DND-41 (cell line): ENCODE results near the gene HLA-DPB1.

Source experiments
- ATAC-seq: fragments of 200-7000 bp; cut with Tn5 transposase; 3 replicates; pipeline ENCODE4 v1.9.1; 2021; ENCODE audit warnings: low read depth; ENCODE audit not compliant: insufficient read depth
- DNase-seq: peaks from one replicate; pipeline ENCODE4 v3.0.0-alpha.2; 2020
- H2AFZ ChIP-seq: 2 replicates; pipeline ENCODE4 v1.6.0; 2012; ENCODE audit warnings: low read depth, low read length
- H3K27ac ChIP-seq: 2 replicates; pipeline ENCODE4 v1.5.1; 2012; ENCODE audit warnings: low read length, inconsistent platforms
- H3K27me3 ChIP-seq: fragments of 200-600 bp; sonication (generic); 2 replicates; pipeline ENCODE4 v1.6.0; 2012; ENCODE audit warnings: low read length, mild to moderate bottlenecking, inconsistent platforms; ENCODE audit not compliant: insufficient read depth, poor library complexity
- H3K36me3 ChIP-seq: 2 replicates; pipeline ENCODE4 v1.5.1; 2012; ENCODE audit warnings: low read length, inconsistent platforms; ENCODE audit not compliant: insufficient read depth
- H3K4me1 ChIP-seq: 2 replicates; pipeline ENCODE4 v1.5.1; 2012; ENCODE audit warnings: mild to moderate bottlenecking, low read length; ENCODE audit not compliant: insufficient read depth
- H3K4me2 ChIP-seq: 2 replicates; pipeline ENCODE4 v1.6.0; 2012; ENCODE audit warnings: mild to moderate bottlenecking, moderate library complexity, low read length, inconsistent platforms; ENCODE audit not compliant: insufficient read depth
- H3K4me3 ChIP-seq, 2 experiments: fragments of 200-600 bp in 1 of 2; shearing (Covaris generic) in 1 of 2; 2 replicates each; pipeline ENCODE4 v1.5.1; 2012 to 2016; ENCODE audit warnings: inconsistent platforms in 2 of 2, low read length in 2 of 2, mild to moderate bottlenecking in 2 of 2, low read depth in 1 of 2, moderate library complexity in 1 of 2
- H3K79me2 ChIP-seq: 2 replicates; pipeline ENCODE4 v1.6.0; 2012; ENCODE audit warnings: low read length, inconsistent platforms; ENCODE audit not compliant: insufficient read depth
- H3K9ac ChIP-seq: 2 replicates; pipeline ENCODE4 v1.6.0; 2012; ENCODE audit warnings: low read depth, mild to moderate bottlenecking, inconsistent platforms, low read length, moderate library complexity
- H3K9me3 ChIP-seq: 2 replicates; pipeline ENCODE4 v1.5.1; 2012; ENCODE audit warnings: low read length, moderate library complexity, mild to moderate bottlenecking, inconsistent platforms; ENCODE audit not compliant: insufficient read depth, severe bottlenecking
- H4K20me1 ChIP-seq: 2 replicates; pipeline ENCODE4 v1.6.0; 2012; ENCODE audit warnings: low read length; ENCODE audit not compliant: insufficient read depth
- CTCF ChIP-seq: IDR thresholded peaks from 2 replicates; pipeline ENCODE4 v1.5.1; 2012; ENCODE audit warnings: borderline replicate concordance, low read length, moderate library complexity, mild to moderate bottlenecking; ENCODE audit not compliant: poor library complexity, severe bottlenecking; ENCODE audit errors: extremely low read depth
- EZH2 ChIP-seq: IDR thresholded peaks from 3 replicates; pipeline ENCODE4 v1.6.1; 2012; ENCODE audit warnings: borderline replicate concordance, low read depth, mild to moderate bottlenecking, moderate library complexity, low read length, inconsistent platforms; ENCODE audit not compliant: severe bottlenecking

HLA-DPB1 gene

GRCh38 chr6:33085627-33086026 is 9.8 kb downstream of the HLA-DPB1 start:
- no peaks in the 10 kb centered on the region for H3K36me3 ChIP-seq

GRCh38 chr6:33088258-33088930 is 12.6 kb downstream of the HLA-DPB1 start:
- no peak for TF ChIP-seq CTCF
- no peak for TF ChIP-seq EZH2
- no peak for ATAC-seq
- no peaks in the 10 kb centered on the region for H3K4me1 ChIP-seq
- 0 out of 2 replicates have a peak, but pooled peaks cover 4% of the 10 kb centered on the region for H4K20me1 ChIP-seq
- H3K27ac ChIP-seq, result no peak overlapping the region
- no peak overlapping the region for H3K9ac ChIP-seq
- H3K36me3 ChIP-seq, result no peaks in the 10 kb centered on the region
- H3K27me3 ChIP-seq, result peaks cover 35% of the 10 kb centered on the region
- H3K4me2 ChIP-seq, result no peak overlapping the region
- H3K4me3 ChIP-seq, result no peak overlapping the region
- H2AFZ ChIP-seq, result no peak overlapping the region
- no peaks in the 10 kb centered on the region for H3K79me2 ChIP-seq
- no peaks in the 10 kb centered on the region for H3K9me3 ChIP-seq
- no peak for DNase-seq

More at GRCh38 chr6:33085627-33086026, 9.8 kb downstream of the HLA-DPB1 start:
- Histone ChIP-seq H4K20me1 (0 out of 2 replicates have a peak, but pooled peaks cover 4% of the 10 kb centered on the region), H3K27me3 (peaks cover 41% of the 10 kb centered on the region), H3K27ac (no peak overlapping the region), H3K9me3 (no peaks in the 10 kb centered on the region), H3K9ac (no peak overlapping the region), H3K4me1 (no peaks in the 10 kb centered on the region), H2AFZ (no peak overlapping the region), H3K79me2 (no peaks in the 10 kb centered on the region), H3K4me2 (no peak overlapping the region), H3K4me3 (no peak overlapping the region)
- TF ChIP-seq EZH2 (no peak), CTCF (no peak)
- DNase-seq, result no peak
- no peak for ATAC-seq

- Histone ChIP-seq H4K20me1 (0 out of 2 replicates have a peak, but pooled peaks cover 4% of the 10 kb centered on the region), H3K9me3 (no peaks in the 10 kb centered on the region), H3K4me1 (no peaks in the 10 kb centered on the region), H3K4me2 (no peak overlapping the region), H3K4me3 (no peak overlapping the region), H3K79me2 (no peaks in the 10 kb centered on the region), H3K27ac (no peak overlapping the region), H3K9ac (no peak overlapping the region), H3K27me3 (peaks cover 32% of the 10 kb centered on the region), H2AFZ (no peak overlapping the region), H3K36me3 (no peaks in the 10 kb centered on the region)
- DNase-seq (no peak), ATAC-seq (no peak)
- TF ChIP-seq CTCF (no peak), EZH2 (no peak)
These were observed 13.3 kb downstream of the HLA-DPB1 start for GRCh38 chr6:33088931-33089620.
